ENCODE results near the gene RNF186. TPM values are rescaled to one million over a fixed set of nuclear protein-coding genes. Genes with fewer than 3 reads are reported as not detected.

RNF186 gene
- total and polyA plus RNA-seq, 2 of the 13 experiments (the other 11 are each of a cell fraction or from before 2014, with no cell fraction given), result 0.07 to 0.20 TPM

- intact Hi-C loops (cut with micrococcal nuclease; ENCODE audit: unreplicated experiment) (no loop called here), in situ Hi-C loops (cut with HindIII; ENCODE audit: extremely low pct_ligation_motif_present, low pct_unique_long_range_greater_than_20kb) (no loop called here)
- Histone ChIP-seq H3K27ac (ENCODE audit: extremely low read length, insufficient read depth, low read length) (no peak overlapping the region), H3K79me2 (ENCODE audit: insufficient read depth, low read length) (no peaks in the 10 kb centered on the region), H3K4me3 (replicated peaks in 1 of 3; ENCODE audit: insufficient read depth in 1 of 3, low read depth in 2 of 3, low read length in 3 of 3) (no peak overlapping the region), H4K20me1 (ENCODE audit: insufficient read depth, low read length) (no peaks in the 10 kb centered on the region), H3K4me1 (ENCODE audit: insufficient read depth, low read length) (no peaks in the 10 kb centered on the region), H2AFZ (ENCODE audit: low read length) (no peak overlapping the region), H3K9ac (ENCODE audit: insufficient read depth, low read depth, low read length) (no peak overlapping the region), H3K27me3 (ENCODE audit: control insufficient read depth in 1 of 2, insufficient read depth in 2 of 2, low read length in 2 of 2) (no peaks in the 10 kb centered on the region), H3K9me3 (ENCODE audit: low read length) (no peaks in the 10 kb centered on the region), H3K4me2 (ENCODE audit: low read depth, low read length) (no peak overlapping the region), H3K36me3 (replicated peaks in 1 of 2; ENCODE audit: control insufficient read depth in 1 of 2, insufficient read depth in 2 of 2, low read length in 2 of 2) (no peaks in the 10 kb centered on the region)
- 93% methylated on average over 4 of the region's 4 CpGs for WGBS (ENCODE audit: low lambda C conversion rate)
- no TSS peak for BruUV-seq (replicated peaks)
- CTCF ChIA-PET (ENCODE audit: low intra/inter-chr PET ratio, low total read pairs), result no interaction called here
- DNase-seq (ENCODE audit: low spot score) (no peak), ATAC-seq (no peak), FAIRE-seq (no peak)
- POLR2A ChIA-PET, result no interaction called here
- TF ChIP-seq ZNF749 (CRISPR knock-in tag; IDR thresholded peaks at IDR 0.05; ENCODE audit: borderline replicate concordance) (no peak), RBFOX2 (IDR thresholded peaks at IDR 0.05; ENCODE audit: low read depth, low read length) (no peak), MYNN (CRISPR knock-in tag; IDR thresholded peaks at IDR 0.05; ENCODE audit: low read depth) (no peak), ZNF331 (CRISPR knock-in tag; IDR thresholded peaks at IDR 0.05) (no peak), ZHX2 (IDR thresholded peaks at IDR 0.05; ENCODE audit: low read depth) (no peak), ZHX2 (CRISPR knock-in tag; IDR thresholded peaks at IDR 0.05; ENCODE audit: borderline replicate concordance) (no peak), HMG20B (CRISPR knock-in tag; conservative IDR thresholded peaks at IDR 0.05) (no peak), ARID5B (CRISPR knock-in tag; IDR thresholded peaks at IDR 0.05) (no peak), ZNF432 (CRISPR knock-in tag; IDR thresholded peaks at IDR 0.05; ENCODE audit: borderline replicate concordance) (no peak), TCF12 (IDR thresholded peaks at IDR 0.05) (no peak), TCF12 (CRISPR knock-in tag; IDR thresholded peaks at IDR 0.05) (no peak), ZNF576 (CRISPR knock-in tag; IDR thresholded peaks at IDR 0.05) (no peak), ZBTB8A (CRISPR knock-in tag; IDR thresholded peaks at IDR 0.05; ENCODE audit: borderline replicate concordance, low read depth) (no peak), NFE2L1 (CRISPR knock-in tag; IDR thresholded peaks at IDR 0.05; ENCODE audit: borderline replicate concordance) (no peak), NCOA5 (CRISPR knock-in tag; IDR thresholded peaks at IDR 0.05) (no peak), ZNF441 (CRISPR knock-in tag; IDR thresholded peaks at IDR 0.05; ENCODE audit: borderline replicate concordance) (no peak)
Observed at GRCh38 chr1:19776933-19777332, 38.1 kb downstream of the RNF186 start.

Data from HepG2 (cell line).